ENCODE measurements around the gene FAF1.
A peak's percentile ranks its signal among the peaks of the same experiment; 100 is the strongest.

Gene FAF1

GRCh38 chr1:50420689-50421365, 539.2 kb downstream of the FAF1 start:
- DNase-seq (ENCODE audit: low spot score) = peak; percentile 58
- TF ChIP-seq CTCF (IDR thresholded peaks at IDR 0.05; ENCODE audit: extremely low read depth, missing control alignments) = peak; percentile 4

GRCh38 chr1:50419907-50420677, 540.0 kb downstream of the FAF1 start:
- DNase-seq (ENCODE audit: low spot score) = peak; percentile 41
- no peak for TF ChIP-seq CTCF (IDR thresholded peaks at IDR 0.05; ENCODE audit: extremely low read depth, missing control alignments)

GRCh38 chr1:50419192-50419906, 540.7 kb downstream of the FAF1 start:
- no peak for TF ChIP-seq CTCF (IDR thresholded peaks at IDR 0.05; ENCODE audit: extremely low read depth, missing control alignments)
- DNase-seq (ENCODE audit: low spot score) = peak; percentile 55

GRCh38 chr1:50418600-50419109, 541.4 kb downstream of the FAF1 start:
- no peak for TF ChIP-seq CTCF (IDR thresholded peaks at IDR 0.05; ENCODE audit: extremely low read depth, missing control alignments)

GRCh38 chr1:50417946-50418599, 542.0 kb downstream of the FAF1 start:
- no peak for DNase-seq (ENCODE audit: low spot score)
- no peak for TF ChIP-seq CTCF (IDR thresholded peaks at IDR 0.05; ENCODE audit: extremely low read depth, missing control alignments)

More at GRCh38 chr1:50418600-50419109, 541.4 kb downstream of the FAF1 start:
- DNase-seq (ENCODE audit: low spot score) = peak; percentile 52

GRCh38 chr1:50417507-50417906, 542.6 kb downstream of the FAF1 start:
- DNase-seq (ENCODE audit: low spot score) = no peak
- no peak for TF ChIP-seq CTCF (IDR thresholded peaks at IDR 0.05; ENCODE audit: extremely low read depth, missing control alignments)

Measured in GM20000 (cell line).